ENCODE measurements around the gene RUBCNL.

DNA sequence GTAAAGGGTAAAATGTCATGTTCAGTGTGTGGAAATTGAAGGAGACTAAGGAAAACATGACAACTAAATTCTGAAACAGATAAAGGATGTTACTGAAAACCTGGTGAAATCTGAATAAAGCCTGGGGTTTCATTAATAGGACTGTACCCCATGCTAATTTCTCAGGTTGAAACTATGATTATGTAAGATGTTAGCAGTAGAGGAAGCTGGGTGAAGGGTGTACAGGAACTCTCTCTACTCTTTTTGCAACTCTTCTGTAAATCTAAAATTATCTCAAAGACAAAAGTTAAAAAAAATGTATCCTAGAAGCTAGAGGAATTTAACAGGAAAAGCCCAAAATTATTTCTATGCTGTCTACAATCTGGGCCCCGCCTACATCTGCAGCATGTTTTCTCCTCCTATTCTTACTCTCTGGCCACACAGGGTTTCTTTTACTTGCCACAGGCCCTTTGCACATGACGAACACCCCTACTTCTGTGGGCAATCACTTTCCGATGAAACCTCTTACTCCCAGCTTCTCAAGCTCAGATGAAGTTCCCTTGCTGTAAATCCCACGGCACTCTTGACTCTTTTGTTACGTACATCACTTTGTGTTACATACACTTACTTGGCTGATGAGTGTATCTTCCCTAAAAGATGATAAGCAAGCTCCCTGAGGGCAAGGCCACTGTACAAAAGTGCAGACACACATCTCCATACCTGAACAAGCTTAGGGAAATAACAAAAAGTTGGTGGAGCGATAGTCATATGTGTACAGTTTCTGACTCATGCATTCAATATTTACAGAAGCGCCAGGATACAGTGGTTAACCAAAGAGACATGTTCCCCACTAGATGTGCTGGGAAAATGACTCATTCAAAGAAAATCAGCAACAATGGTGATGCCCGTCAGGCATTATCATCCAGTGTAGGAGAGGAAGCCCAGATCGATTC, 32.6 kb downstream of the RUBCNL start:
- TF ChIP-seq, protein P1, sequence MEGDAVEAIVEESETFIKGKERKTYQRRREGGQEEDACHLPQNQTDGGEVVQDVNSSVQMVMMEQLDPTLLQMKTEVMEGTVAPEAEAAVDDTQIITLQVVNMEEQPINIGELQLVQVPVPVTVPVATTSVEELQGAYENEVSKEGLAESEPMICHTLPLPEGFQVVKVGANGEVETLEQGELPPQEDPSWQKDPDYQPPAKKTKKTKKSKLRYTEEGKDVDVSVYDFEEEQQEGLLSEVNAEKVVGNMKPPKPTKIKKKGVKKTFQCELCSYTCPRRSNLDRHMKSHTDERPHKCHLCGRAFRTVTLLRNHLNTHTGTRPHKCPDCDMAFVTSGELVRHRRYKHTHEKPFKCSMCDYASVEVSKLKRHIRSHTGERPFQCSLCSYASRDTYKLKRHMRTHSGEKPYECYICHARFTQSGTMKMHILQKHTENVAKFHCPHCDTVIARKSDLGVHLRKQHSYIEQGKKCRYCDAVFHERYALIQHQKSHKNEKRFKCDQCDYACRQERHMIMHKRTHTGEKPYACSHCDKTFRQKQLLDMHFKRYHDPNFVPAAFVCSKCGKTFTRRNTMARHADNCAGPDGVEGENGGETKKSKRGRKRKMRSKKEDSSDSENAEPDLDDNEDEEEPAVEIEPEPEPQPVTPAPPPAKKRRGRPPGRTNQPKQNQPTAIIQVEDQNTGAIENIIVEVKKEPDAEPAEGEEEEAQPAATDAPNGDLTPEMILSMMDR (IDR thresholded peaks at IDR 0.05) = no peak
- TF ChIP-seq ATF1 (CRISPR knock-in tag; IDR thresholded peaks at IDR 0.05) = no peak
- TF ChIP-seq, protein P2, sequence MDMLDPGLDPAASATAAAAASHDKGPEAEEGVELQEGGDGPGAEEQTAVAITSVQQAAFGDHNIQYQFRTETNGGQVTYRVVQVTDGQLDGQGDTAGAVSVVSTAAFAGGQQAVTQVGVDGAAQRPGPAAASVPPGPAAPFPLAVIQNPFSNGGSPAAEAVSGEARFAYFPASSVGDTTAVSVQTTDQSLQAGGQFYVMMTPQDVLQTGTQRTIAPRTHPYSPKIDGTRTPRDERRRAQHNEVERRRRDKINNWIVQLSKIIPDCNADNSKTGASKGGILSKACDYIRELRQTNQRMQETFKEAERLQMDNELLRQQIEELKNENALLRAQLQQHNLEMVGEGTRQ (CRISPR knock-in tag; IDR thresholded peaks at IDR 0.05) = no peak
- TF ChIP-seq, protein P3, sequence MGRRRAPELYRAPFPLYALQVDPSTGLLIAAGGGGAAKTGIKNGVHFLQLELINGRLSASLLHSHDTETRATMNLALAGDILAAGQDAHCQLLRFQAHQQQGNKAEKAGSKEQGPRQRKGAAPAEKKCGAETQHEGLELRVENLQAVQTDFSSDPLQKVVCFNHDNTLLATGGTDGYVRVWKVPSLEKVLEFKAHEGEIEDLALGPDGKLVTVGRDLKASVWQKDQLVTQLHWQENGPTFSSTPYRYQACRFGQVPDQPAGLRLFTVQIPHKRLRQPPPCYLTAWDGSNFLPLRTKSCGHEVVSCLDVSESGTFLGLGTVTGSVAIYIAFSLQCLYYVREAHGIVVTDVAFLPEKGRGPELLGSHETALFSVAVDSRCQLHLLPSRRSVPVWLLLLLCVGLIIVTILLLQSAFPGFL (CRISPR knock-in tag; IDR thresholded peaks at IDR 0.05; ENCODE audit: borderline replicate concordance) = no peak
- TF ChIP-seq, protein P4, sequence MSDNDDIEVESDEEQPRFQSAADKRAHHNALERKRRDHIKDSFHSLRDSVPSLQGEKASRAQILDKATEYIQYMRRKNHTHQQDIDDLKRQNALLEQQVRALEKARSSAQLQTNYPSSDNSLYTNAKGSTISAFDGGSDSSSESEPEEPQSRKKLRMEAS (CRISPR knock-in tag; IDR thresholded peaks at IDR 0.05) = no peak
- TF ChIP-seq TCF7 (CRISPR knock-in tag; IDR thresholded peaks at IDR 0.05; ENCODE audit: low read depth) = no peak
- no peak for TF ChIP-seq CREB1 (CRISPR knock-in tag; IDR thresholded peaks at IDR 0.05)
- TF ChIP-seq NFYB (CRISPR knock-in tag; conservative IDR thresholded peaks at IDR 0.05; ENCODE audit: low read depth) = no peak
- TF ChIP-seq, protein P5, sequence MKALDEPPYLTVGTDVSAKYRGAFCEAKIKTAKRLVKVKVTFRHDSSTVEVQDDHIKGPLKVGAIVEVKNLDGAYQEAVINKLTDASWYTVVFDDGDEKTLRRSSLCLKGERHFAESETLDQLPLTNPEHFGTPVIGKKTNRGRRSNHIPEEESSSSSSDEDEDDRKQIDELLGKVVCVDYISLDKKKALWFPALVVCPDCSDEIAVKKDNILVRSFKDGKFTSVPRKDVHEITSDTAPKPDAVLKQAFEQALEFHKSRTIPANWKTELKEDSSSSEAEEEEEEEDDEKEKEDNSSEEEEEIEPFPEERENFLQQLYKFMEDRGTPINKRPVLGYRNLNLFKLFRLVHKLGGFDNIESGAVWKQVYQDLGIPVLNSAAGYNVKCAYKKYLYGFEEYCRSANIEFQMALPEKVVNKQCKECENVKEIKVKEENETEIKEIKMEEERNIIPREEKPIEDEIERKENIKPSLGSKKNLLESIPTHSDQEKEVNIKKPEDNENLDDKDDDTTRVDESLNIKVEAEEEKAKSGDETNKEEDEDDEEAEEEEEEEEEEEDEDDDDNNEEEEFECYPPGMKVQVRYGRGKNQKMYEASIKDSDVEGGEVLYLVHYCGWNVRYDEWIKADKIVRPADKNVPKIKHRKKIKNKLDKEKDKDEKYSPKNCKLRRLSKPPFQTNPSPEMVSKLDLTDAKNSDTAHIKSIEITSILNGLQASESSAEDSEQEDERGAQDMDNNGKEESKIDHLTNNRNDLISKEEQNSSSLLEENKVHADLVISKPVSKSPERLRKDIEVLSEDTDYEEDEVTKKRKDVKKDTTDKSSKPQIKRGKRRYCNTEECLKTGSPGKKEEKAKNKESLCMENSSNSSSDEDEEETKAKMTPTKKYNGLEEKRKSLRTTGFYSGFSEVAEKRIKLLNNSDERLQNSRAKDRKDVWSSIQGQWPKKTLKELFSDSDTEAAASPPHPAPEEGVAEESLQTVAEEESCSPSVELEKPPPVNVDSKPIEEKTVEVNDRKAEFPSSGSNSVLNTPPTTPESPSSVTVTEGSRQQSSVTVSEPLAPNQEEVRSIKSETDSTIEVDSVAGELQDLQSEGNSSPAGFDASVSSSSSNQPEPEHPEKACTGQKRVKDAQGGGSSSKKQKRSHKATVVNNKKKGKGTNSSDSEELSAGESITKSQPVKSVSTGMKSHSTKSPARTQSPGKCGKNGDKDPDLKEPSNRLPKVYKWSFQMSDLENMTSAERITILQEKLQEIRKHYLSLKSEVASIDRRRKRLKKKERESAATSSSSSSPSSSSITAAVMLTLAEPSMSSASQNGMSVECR (CRISPR knock-in tag; IDR thresholded peaks at IDR 0.05; ENCODE audit: borderline replicate concordance) = no peak
- no peak for TF ChIP-seq NR2C2 (CRISPR knock-in tag; IDR thresholded peaks at IDR 0.05)
- TF ChIP-seq, protein P6, sequence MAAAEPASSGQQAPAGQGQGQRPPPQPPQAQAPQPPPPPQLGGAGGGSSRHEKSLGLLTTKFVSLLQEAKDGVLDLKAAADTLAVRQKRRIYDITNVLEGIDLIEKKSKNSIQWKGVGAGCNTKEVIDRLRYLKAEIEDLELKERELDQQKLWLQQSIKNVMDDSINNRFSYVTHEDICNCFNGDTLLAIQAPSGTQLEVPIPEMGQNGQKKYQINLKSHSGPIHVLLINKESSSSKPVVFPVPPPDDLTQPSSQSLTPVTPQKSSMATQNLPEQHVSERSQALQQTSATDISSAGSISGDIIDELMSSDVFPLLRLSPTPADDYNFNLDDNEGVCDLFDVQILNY (CRISPR knock-in tag; IDR thresholded peaks at IDR 0.05) = no peak
- TF ChIP-seq, protein P7, sequence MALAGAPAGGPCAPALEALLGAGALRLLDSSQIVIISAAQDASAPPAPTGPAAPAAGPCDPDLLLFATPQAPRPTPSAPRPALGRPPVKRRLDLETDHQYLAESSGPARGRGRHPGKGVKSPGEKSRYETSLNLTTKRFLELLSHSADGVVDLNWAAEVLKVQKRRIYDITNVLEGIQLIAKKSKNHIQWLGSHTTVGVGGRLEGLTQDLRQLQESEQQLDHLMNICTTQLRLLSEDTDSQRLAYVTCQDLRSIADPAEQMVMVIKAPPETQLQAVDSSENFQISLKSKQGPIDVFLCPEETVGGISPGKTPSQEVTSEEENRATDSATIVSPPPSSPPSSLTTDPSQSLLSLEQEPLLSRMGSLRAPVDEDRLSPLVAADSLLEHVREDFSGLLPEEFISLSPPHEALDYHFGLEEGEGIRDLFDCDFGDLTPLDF (CRISPR knock-in tag; IDR thresholded peaks at IDR 0.05) = no peak
- TF ChIP-seq, protein P8, sequence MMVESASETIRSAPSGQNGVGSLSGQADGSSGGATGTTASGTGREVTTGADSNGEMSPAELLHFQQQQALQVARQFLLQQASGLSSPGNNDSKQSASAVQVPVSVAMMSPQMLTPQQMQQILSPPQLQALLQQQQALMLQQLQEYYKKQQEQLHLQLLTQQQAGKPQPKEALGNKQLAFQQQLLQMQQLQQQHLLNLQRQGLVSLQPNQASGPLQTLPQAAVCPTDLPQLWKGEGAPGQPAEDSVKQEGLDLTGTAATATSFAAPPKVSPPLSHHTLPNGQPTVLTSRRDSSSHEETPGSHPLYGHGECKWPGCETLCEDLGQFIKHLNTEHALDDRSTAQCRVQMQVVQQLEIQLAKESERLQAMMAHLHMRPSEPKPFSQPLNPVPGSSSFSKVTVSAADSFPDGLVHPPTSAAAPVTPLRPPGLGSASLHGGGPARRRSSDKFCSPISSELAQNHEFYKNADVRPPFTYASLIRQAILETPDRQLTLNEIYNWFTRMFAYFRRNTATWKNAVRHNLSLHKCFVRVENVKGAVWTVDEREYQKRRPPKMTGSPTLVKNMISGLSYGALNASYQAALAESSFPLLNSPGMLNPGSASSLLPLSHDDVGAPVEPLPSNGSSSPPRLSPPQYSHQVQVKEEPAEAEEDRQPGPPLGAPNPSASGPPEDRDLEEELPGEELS (CRISPR knock-in tag; IDR thresholded peaks at IDR 0.05) = no peak

All from WTC11 (cell line).